ENCODE measurements around the gene FITM2.

DNA sequence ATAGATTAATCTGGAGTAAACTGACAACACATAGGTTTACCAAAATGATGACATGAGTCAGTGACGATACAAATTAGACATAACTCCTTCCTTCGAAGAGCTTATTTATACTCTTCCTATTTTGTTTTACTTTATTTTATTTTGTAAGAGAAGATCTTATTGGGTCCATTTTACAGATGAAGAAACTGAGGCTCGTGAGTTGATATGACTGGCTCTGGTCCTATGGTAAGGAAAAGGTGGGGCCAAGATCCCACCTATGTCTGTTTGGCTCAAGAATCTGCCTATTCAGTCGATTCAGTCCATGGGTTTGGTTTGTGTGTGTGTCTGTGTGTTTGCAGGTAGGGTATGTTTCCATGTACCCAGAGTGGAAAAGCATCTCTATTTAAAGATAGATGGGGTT lies 17.4 kb upstream of the FITM2 start:
- TF ChIP-seq, protein P1, sequence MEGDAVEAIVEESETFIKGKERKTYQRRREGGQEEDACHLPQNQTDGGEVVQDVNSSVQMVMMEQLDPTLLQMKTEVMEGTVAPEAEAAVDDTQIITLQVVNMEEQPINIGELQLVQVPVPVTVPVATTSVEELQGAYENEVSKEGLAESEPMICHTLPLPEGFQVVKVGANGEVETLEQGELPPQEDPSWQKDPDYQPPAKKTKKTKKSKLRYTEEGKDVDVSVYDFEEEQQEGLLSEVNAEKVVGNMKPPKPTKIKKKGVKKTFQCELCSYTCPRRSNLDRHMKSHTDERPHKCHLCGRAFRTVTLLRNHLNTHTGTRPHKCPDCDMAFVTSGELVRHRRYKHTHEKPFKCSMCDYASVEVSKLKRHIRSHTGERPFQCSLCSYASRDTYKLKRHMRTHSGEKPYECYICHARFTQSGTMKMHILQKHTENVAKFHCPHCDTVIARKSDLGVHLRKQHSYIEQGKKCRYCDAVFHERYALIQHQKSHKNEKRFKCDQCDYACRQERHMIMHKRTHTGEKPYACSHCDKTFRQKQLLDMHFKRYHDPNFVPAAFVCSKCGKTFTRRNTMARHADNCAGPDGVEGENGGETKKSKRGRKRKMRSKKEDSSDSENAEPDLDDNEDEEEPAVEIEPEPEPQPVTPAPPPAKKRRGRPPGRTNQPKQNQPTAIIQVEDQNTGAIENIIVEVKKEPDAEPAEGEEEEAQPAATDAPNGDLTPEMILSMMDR (IDR thresholded peaks at IDR 0.05) = no peak
- TF ChIP-seq POLR2A (IDR thresholded peaks at IDR 0.05) = no peak
